Measurements from ENCODE around the gene VARS2.

DNA sequence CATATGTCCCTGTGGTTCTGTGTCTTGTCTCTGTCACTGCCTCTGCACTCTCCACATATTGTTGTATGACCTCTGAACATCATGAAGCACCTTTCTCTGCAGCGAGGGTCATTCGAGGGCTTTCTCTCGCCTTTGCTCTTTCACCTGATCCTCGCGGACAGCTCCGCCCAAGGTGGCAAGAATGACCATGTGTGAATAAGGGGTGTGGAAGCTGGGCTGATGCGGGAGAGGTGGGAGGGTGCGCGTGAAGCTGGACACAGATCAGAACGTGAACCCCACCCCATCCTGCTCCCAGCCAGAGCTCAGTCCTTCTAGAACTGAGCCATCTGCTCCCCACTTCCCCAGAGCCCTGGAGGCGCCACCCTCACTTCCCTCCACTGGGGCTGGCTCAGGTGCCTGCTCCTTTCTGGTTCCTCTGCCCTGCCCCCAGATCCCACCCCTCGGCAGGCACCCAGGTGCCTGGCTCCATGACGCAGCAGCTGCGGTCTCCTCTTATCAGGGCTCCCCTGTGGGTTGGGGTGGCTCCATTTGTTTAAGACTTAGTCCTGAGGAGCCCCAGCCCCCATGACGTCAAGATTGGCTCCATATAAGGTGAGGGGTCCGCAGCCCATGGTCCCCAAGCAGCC, 26.4 kb downstream of the VARS2 start, which contains the start of gene MUCL3:
- TF ChIP-seq, protein P1, sequence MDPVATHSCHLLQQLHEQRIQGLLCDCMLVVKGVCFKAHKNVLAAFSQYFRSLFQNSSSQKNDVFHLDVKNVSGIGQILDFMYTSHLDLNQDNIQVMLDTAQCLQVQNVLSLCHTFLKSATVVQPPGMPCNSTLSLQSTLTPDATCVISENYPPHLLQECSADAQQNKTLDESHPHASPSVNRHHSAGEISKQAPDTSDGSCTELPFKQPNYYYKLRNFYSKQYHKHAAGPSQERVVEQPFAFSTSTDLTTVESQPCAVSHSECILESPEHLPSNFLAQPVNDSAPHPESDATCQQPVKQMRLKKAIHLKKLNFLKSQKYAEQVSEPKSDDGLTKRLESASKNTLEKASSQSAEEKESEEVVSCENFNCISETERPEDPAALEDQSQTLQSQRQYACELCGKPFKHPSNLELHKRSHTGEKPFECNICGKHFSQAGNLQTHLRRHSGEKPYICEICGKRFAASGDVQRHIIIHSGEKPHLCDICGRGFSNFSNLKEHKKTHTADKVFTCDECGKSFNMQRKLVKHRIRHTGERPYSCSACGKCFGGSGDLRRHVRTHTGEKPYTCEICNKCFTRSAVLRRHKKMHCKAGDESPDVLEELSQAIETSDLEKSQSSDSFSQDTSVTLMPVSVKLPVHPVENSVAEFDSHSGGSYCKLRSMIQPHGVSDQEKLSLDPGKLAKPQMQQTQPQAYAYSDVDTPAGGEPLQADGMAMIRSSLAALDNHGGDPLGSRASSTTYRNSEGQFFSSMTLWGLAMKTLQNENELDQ (tag by site-specific recombination; IDR thresholded peaks at IDR 0.05; ENCODE audit: low read depth): no peak
- no peak for TF ChIP-seq ZBTB17 (tag by site-specific recombination; IDR thresholded peaks at IDR 0.05)
- no peak for TF ChIP-seq ZNF558 (tag by site-specific recombination; IDR thresholded peaks at IDR 0.05)
- TF ChIP-seq RBAK (tag by site-specific recombination; IDR thresholded peaks at IDR 0.05): no peak
- TF ChIP-seq, protein P2, sequence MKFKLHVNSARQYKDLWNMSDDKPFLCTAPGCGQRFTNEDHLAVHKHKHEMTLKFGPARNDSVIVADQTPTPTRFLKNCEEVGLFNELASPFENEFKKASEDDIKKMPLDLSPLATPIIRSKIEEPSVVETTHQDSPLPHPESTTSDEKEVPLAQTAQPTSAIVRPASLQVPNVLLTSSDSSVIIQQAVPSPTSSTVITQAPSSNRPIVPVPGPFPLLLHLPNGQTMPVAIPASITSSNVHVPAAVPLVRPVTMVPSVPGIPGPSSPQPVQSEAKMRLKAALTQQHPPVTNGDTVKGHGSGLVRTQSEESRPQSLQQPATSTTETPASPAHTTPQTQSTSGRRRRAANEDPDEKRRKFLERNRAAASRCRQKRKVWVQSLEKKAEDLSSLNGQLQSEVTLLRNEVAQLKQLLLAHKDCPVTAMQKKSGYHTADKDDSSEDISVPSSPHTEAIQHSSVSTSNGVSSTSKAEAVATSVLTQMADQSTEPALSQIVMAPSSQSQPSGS (tag by site-specific recombination; IDR thresholded peaks at IDR 0.05; ENCODE audit: low read depth): no peak
- no peak for TF ChIP-seq ZNF530 (tag by site-specific recombination; IDR thresholded peaks at IDR 0.05; ENCODE audit: low read depth)
- TF ChIP-seq, protein P3, sequence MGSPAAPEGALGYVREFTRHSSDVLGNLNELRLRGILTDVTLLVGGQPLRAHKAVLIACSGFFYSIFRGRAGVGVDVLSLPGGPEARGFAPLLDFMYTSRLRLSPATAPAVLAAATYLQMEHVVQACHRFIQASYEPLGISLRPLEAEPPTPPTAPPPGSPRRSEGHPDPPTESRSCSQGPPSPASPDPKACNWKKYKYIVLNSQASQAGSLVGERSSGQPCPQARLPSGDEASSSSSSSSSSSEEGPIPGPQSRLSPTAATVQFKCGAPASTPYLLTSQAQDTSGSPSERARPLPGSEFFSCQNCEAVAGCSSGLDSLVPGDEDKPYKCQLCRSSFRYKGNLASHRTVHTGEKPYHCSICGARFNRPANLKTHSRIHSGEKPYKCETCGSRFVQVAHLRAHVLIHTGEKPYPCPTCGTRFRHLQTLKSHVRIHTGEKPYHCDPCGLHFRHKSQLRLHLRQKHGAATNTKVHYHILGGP (tag by site-specific recombination; IDR thresholded peaks at IDR 0.05): no peak
- TF ChIP-seq, protein P4, sequence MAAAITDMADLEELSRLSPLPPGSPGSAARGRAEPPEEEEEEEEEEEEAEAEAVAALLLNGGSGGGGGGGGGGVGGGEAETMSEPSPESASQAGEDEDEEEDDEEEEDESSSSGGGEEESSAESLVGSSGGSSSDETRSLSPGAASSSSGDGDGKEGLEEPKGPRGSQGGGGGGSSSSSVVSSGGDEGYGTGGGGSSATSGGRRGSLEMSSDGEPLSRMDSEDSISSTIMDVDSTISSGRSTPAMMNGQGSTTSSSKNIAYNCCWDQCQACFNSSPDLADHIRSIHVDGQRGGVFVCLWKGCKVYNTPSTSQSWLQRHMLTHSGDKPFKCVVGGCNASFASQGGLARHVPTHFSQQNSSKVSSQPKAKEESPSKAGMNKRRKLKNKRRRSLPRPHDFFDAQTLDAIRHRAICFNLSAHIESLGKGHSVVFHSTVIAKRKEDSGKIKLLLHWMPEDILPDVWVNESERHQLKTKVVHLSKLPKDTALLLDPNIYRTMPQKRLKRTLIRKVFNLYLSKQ (tag by site-specific recombination; IDR thresholded peaks at IDR 0.05; ENCODE audit: borderline replicate concordance): no peak
- no peak for TF ChIP-seq CTCF (tag by site-specific recombination; IDR thresholded peaks at IDR 0.05)
- no peak for TF ChIP-seq ZBTB1 (tag by site-specific recombination; IDR thresholded peaks at IDR 0.05)
- no peak for TF ChIP-seq ZNF2 (tag by site-specific recombination; IDR thresholded peaks at IDR 0.05)
- no peak for TF ChIP-seq KLF16 (tag by site-specific recombination; IDR thresholded peaks at IDR 0.05)
- TF ChIP-seq, protein P5, sequence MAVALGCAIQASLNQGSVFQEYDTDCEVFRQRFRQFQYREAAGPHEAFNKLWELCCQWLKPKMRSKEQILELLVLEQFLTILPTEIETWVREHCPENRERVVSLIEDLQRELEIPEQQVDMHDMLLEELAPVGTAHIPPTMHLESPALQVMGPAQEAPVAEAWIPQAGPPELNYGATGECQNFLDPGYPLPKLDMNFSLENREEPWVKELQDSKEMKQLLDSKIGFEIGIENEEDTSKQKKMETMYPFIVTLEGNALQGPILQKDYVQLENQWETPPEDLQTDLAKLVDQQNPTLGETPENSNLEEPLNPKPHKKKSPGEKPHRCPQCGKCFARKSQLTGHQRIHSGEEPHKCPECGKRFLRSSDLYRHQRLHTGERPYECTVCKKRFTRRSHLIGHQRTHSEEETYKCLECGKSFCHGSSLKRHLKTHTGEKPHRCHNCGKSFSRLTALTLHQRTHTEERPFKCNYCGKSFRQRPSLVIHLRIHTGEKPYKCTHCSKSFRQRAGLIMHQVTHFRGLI (tag by site-specific recombination; IDR thresholded peaks at IDR 0.05): no peak
